ENCODE measurements around the gene SLC39A11. TPM values are rescaled to one million over a fixed set of nuclear protein-coding genes. Genes with fewer than 3 reads are reported as not detected.

SLC39A11 gene
- total and polyA plus RNA-seq, 2 of the 13 experiments (the other 11 are each of a cell fraction or from before 2014, with no cell fraction given): 17.2 to 31.5 TPM

DNA sequence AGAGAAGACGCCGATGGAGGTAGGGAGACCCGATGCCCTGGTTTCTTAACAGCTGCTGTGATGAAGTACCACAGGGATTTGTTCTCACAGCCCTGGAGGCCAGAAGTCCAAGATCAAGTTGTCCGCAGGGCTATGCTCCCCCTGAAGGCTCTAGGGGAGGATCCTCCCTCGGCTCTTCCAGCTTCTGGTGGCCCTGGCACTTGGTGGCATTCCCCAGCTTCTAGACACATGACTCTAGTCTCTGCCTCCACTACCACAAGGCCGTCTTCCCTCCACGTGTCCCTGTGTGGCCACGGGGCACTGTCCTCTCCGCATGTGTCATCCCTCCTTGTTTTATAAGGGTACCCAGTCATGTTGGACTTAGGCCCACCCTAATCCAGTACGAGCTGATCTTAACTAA is 375.2 kb downstream of the SLC39A11 start (continued):
- TF ChIP-seq, protein P1, sequence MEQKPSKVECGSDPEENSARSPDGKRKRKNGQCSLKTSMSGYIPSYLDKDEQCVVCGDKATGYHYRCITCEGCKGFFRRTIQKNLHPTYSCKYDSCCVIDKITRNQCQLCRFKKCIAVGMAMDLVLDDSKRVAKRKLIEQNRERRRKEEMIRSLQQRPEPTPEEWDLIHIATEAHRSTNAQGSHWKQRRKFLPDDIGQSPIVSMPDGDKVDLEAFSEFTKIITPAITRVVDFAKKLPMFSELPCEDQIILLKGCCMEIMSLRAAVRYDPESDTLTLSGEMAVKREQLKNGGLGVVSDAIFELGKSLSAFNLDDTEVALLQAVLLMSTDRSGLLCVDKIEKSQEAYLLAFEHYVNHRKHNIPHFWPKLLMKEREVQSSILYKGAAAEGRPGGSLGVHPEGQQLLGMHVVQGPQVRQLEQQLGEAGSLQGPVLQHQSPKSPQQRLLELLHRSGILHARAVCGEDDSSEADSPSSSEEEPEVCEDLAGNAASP (CRISPR knock-in tag; IDR thresholded peaks at IDR 0.05; ENCODE audit: borderline replicate concordance): no peak
- TF ChIP-seq, protein P2, sequence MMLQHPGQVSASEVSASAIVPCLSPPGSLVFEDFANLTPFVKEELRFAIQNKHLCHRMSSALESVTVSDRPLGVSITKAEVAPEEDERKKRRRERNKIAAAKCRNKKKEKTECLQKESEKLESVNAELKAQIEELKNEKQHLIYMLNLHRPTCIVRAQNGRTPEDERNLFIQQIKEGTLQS (CRISPR knock-in tag; IDR thresholded peaks at IDR 0.05): no peak

DNA sequence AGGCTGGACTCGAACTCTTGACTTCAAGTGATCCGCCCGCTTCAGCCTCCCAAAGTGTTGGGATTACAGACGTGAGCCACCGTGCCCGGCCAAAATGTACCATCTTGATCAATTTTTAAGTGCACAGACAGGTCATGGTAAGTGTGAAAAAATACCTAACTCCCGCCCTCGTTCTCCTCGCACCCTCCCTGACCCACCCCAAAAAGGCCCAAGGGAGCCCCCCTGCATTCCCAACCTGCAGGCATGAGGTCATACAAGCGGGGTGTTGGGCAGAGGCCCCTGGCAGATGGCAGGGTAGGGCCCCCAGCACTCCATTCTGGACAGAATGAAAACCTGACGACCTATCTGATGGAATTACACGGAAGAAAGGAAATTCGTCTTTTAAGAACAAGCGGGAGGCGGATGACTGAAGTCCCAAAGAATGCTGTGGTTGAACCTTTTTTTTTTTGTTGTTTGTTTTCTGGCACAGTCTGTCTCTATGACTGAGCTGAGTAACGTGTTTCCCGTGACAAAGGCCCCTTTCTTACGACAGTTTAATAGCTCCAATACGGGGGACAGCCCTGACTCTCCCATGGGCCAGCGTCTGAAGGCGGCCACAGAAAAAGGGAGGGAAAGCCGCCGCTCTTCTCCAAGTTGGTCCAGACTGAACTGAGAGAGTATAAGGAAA is 376.4 kb downstream of the SLC39A11 start:
- ChIA-PET POLR2A (interaction anchor here (0.9 to 1.6 kb wide), 8 partner anchors 13 to 476 kb away, joined by 3 to 5 read pairs (median 4); no protein-coding TSS in a partner anchor), CTCF (ENCODE audit: low intra/inter-chr PET ratio, low total read pairs) (no interaction called here)
- no peak overlapping the region for H3K4me3 ChIP-seq (replicated peaks in 1 of 3; ENCODE audit: insufficient read depth in 1 of 3, low read depth in 2 of 3, low read length in 3 of 3)
- H3K9me3 ChIP-seq (ENCODE audit: low read length): peaks cover 3% of the 10 kb centered on the region; the same call in 1 of the 2 replicates
- no TSS peak for BruUV-seq (replicated peaks)
- intact Hi-C loops (cut with micrococcal nuclease; ENCODE audit: unreplicated experiment) (loop anchor here (1.0 to 5.0 kb wide), 3 partner anchors 12 to 155 kb away; no protein-coding TSS in a partner anchor), in situ Hi-C loops (cut with HindIII; ENCODE audit: extremely low pct_ligation_motif_present, low pct_unique_long_range_greater_than_20kb) (no loop called here)
- peak overlapping the region; percentile 43 for H3K4me2 ChIP-seq (ENCODE audit: low read depth, low read length)
- WGBS (ENCODE audit: low lambda C conversion rate): 65% methylated on average over 23 of the region's 23 CpGs
- H3K4me1 ChIP-seq (ENCODE audit: insufficient read depth, low read length): peaks cover 29% of the 10 kb centered on the region
- H3K27me3 ChIP-seq (ENCODE audit: control insufficient read depth in 1 of 2, insufficient read depth in 2 of 2, low read length in 2 of 2): no peaks in the 10 kb centered on the region
- no peaks in the 10 kb centered on the region for H3K36me3 ChIP-seq (replicated peaks in 1 of 2; ENCODE audit: control insufficient read depth in 1 of 2, insufficient read depth in 2 of 2, low read length in 2 of 2)
- peak overlapping the region; percentile 47; the same call in 1 of the 2 replicates for H3K9ac ChIP-seq (ENCODE audit: insufficient read depth, low read depth, low read length)
- FAIRE-seq (peak; percentile 55), ATAC-seq (peak; percentile 74), DNase-seq (ENCODE audit: low spot score) (peak; percentile 94)
- no peaks in the 10 kb centered on the region for H3K79me2 ChIP-seq (ENCODE audit: insufficient read depth, low read length)
- peak overlapping the region; percentile 47 for H3K27ac ChIP-seq (ENCODE audit: extremely low read length, insufficient read depth, low read length)
- no peak overlapping the region for H2AFZ ChIP-seq (ENCODE audit: low read length)
- no peaks in the 10 kb centered on the region for H4K20me1 ChIP-seq (ENCODE audit: insufficient read depth, low read length)
- TF ChIP-seq, protein P3, sequence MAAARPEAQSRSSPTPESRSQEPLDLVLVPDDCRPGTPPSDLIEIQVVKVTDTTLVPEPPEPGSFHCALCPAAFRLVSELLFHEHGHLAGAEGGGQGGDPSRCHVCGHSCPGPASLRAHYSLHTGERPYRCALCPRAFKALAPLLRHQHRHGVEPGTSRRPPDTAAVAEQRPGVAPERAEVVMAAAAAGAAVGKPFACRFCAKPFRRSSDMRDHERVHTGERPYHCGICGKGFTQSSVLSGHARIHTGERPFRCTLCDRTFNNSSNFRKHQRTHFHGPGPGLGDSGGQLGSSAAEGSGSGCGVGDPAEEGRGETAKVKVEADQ (CRISPR knock-in tag; IDR thresholded peaks at IDR 0.05; ENCODE audit: borderline replicate concordance): no peak
- TF ChIP-seq FOSL1 (CRISPR knock-in tag; IDR thresholded peaks at IDR 0.05; ENCODE audit: borderline replicate concordance) (peak; percentile 59), ZNF251 (CRISPR knock-in tag; IDR thresholded peaks at IDR 0.05) (no peak), ZNF703 (CRISPR knock-in tag; IDR thresholded peaks at IDR 0.05; ENCODE audit: borderline replicate concordance) (no peak), MLLT10 (CRISPR knock-in tag; IDR thresholded peaks at IDR 0.05) (no peak), FOXA1 (IDR thresholded peaks at IDR 0.05) (no peak), FOXA1 (CRISPR knock-in tag; IDR thresholded peaks at IDR 0.05) (peak; percentile 50; the same call in 1 of the 2 replicates), ZNF614 (CRISPR knock-in tag; IDR thresholded peaks at IDR 0.05; ENCODE audit: borderline replicate concordance) (no peak)
- TF ChIP-seq, protein P4, sequence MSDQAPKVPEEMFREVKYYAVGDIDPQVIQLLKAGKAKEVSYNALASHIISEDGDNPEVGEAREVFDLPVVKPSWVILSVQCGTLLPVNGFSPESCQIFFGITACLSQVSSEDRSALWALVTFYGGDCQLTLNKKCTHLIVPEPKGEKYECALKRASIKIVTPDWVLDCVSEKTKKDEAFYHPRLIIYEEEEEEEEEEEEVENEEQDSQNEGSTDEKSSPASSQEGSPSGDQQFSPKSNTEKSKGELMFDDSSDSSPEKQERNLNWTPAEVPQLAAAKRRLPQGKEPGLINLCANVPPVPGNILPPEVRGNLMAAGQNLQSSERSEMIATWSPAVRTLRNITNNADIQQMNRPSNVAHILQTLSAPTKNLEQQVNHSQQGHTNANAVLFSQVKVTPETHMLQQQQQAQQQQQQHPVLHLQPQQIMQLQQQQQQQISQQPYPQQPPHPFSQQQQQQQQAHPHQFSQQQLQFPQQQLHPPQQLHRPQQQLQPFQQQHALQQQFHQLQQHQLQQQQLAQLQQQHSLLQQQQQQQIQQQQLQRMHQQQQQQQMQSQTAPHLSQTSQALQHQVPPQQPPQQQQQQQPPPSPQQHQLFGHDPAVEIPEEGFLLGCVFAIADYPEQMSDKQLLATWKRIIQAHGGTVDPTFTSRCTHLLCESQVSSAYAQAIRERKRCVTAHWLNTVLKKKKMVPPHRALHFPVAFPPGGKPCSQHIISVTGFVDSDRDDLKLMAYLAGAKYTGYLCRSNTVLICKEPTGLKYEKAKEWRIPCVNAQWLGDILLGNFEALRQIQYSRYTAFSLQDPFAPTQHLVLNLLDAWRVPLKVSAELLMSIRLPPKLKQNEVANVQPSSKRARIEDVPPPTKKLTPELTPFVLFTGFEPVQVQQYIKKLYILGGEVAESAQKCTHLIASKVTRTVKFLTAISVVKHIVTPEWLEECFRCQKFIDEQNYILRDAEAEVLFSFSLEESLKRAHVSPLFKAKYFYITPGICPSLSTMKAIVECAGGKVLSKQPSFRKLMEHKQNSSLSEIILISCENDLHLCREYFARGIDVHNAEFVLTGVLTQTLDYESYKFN (CRISPR knock-in tag; conservative IDR thresholded peaks at IDR 0.05): peak; percentile 31
- TF ChIP-seq, protein P5, sequence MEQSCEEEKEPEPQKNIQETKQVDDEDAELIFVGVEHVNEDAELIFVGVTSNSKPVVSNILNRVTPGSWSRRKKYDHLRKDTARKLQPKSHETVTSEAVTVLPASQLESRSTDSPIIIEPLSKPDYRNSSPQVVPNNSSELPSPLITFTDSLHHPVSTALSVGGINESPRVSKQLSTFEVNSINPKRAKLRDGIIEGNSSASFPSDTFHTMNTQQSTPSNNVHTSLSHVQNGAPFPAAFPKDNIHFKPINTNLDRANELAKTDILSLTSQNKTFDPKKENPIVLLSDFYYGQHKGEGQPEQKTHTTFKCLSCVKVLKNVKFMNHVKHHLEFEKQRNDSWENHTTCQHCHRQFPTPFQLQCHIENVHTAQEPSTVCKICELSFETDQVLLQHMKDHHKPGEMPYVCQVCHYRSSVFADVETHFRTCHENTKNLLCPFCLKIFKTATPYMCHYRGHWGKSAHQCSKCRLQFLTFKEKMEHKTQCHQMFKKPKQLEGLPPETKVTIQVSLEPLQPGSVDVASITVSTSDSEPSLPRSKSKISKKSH (CRISPR knock-in tag; IDR thresholded peaks at IDR 0.05; ENCODE audit: borderline replicate concordance): no peak

Data from HepG2 (cell line).